Choroid plexus epithelial cell (primary cell): ENCODE data around the gene CDH15.

Experiments
- DNase-seq: peaks from one replicate; pipeline ENCODE4 v3.0.0-alpha.2; 2010; ENCODE audit warnings: low read depth
- H3K4me3 ChIP-seq: 2 replicates; pipeline ENCODE4 v1.5.1; 2011; ENCODE audit warnings: low read depth, mild to moderate bottlenecking, control low read depth, low read length, moderate library complexity
- TF ChIP-seq, protein P1 (sequence below): conservative IDR thresholded peaks from 2 replicates; pipeline ENCODE4 v1.5.1; 2011; ENCODE audit warnings: low read depth, mild to moderate bottlenecking, control low read depth, inconsistent platforms, low read length, moderate library complexity

CDH15 gene

DNA sequence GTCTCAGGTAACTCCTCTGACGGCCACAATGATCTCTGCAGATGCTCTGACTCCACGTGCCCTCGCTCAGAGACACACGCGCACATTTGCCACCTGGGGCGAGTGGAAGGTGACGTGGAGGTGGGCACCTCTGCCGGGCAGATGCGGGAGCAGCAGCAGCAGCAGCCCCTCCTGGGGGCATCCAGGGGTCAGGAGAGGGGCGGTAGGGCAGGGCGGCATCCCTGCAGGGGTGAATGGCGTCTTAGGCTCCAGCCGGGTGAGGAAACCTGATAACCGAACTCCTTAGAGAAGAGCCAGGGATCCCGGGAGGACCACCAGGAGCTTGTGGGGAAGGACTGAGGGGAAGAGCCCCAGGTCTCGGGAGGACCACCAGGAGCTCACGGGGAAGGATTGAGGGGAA is 34.6 kb upstream of the CDH15 start:
- DNase-seq: no peak
- TF ChIP-seq, protein P1, sequence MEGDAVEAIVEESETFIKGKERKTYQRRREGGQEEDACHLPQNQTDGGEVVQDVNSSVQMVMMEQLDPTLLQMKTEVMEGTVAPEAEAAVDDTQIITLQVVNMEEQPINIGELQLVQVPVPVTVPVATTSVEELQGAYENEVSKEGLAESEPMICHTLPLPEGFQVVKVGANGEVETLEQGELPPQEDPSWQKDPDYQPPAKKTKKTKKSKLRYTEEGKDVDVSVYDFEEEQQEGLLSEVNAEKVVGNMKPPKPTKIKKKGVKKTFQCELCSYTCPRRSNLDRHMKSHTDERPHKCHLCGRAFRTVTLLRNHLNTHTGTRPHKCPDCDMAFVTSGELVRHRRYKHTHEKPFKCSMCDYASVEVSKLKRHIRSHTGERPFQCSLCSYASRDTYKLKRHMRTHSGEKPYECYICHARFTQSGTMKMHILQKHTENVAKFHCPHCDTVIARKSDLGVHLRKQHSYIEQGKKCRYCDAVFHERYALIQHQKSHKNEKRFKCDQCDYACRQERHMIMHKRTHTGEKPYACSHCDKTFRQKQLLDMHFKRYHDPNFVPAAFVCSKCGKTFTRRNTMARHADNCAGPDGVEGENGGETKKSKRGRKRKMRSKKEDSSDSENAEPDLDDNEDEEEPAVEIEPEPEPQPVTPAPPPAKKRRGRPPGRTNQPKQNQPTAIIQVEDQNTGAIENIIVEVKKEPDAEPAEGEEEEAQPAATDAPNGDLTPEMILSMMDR: no peak
- no peak overlapping the region for H3K4me3 ChIP-seq

DNA sequence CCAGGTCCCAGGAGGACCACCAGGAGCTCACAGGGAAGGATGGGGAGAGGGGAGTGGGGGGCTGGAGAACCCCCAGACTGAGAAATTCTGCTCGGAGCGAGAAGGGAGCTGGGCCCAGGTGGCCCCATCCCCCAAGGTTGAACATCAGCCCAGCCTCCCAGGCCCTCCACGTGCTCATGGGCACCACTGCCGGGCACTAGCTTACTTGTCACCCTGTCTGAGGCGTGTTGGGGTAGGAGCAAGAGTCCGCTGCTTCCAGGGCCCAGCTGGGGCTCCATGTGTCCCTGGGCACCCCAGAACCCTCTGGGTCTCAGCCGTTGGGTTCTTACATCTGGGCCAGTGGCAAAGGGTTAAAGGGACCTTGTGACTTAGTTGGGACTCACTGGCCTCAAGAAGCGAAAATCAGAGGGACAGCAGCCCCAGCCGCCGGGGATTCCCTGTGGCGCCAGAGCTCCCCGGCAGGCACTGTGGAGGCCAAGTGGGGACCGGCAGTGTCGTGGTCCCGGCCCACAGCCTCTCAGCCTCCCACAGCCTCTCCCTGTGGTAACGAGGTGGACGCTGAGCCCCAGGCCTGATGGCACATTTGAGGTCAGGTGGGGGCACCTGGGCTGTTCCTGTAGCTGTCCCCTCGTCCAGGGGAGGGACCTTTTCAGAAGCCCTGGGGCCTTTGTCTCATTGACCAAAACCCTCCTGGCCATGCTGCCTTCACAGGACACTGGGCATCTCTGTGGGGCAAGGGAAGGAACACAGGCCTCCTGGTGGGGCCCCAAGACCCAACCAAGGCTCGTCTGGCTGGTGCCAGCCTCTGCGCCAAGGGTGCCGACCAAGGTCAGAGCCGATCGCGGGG is 33.7 kb upstream of the CDH15 start:
- no peak overlapping the region for H3K4me3 ChIP-seq
- TF ChIP-seq, protein P1: no peak
- DNase-seq: no peak

- H3K4me3 ChIP-seq: no peak overlapping the region
- TF ChIP-seq, protein P1: no peak
- DNase-seq: no peak
Observed at GRCh38 chr16:89138513-89138795, 33.1 kb upstream of the CDH15 start.

- TF ChIP-seq, protein P1: no peak
- no peak for DNase-seq
- no peak overlapping the region for H3K4me3 ChIP-seq
Observed at GRCh38 chr16:89138843-89139520, 32.6 kb upstream of the CDH15 start.

- DNase-seq: no peak
- H3K4me3 ChIP-seq: no peak overlapping the region
- TF ChIP-seq, protein P1: no peak
Observed at GRCh38 chr16:89139907-89140361, 31.6 kb upstream of the CDH15 start.

GRCh38 chr16:89140401-89140800 is 31.1 kb upstream of the CDH15 start:
- TF ChIP-seq, protein P1: no peak

More at GRCh38 chr16:89140401-89140800, 31.1 kb upstream of the CDH15 start:
- no peak overlapping the region for H3K4me3 ChIP-seq
- DNase-seq: no peak
